HG02588 (cell line): Measurements from ENCODE around the gene RPL6.
"Not testable (repeated sequence)": the region's sequence is repeated elsewhere in the genome, so short reads cannot be mapped to it uniquely, and the experiment has no call there.

Experiments used
- ATAC-seq: cut with Tn5 transposase; IDR thresholded peaks from one replicate; pipeline ENCODE4 v1.9.1; 2021; ENCODE audit warnings: mild to moderate bottlenecking, moderate library complexity; ENCODE audit not compliant: unreplicated experiment

Gene RPL6

DNA sequence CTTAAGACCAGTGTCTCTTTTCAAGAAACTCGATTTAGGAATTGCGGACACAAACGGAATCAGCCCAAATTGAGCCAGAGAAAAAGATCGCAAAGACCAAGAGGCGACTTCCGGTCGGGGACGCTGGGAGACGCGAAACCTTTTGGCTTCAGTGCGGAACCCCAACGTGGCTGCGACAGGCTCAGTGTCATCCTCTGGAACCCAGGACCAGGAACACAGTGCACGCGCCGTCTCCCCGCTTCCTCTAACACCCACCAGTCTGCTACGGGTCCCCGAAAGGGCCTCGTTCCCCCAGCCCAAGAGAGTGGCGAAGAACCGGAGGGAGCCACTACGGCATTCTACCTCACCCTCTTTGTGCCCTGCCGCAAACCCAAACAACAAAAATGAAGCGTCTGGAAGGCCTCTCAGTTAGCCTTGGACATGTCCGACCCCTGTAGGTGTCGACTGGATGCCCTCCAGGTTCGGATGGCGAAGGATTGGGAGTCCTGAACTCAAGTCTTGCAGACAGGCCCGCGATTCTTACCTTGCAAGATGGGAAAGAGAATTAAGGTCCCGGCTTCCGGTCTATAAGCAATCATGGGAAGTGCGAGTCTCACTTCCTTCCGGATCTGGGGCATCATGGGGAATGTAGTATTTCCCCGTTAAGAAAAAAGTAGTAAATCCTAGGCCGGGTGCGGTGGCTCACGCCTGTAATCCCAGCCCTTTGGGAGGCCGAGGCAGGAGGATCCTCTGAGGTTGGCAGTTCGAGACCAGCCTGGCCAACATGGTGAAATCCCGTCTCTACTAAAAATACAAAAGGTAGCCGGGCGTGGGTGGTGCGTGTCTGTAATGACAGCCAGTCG is at the start of gene RPL6:
TSS of gene RPL6 (minus strand) at position 542 of the 842 bp plus-strand sequence. CDS start 949 bp downstream, outside the sequence.
- peak; percentile 83 for ATAC-seq

DNA sequence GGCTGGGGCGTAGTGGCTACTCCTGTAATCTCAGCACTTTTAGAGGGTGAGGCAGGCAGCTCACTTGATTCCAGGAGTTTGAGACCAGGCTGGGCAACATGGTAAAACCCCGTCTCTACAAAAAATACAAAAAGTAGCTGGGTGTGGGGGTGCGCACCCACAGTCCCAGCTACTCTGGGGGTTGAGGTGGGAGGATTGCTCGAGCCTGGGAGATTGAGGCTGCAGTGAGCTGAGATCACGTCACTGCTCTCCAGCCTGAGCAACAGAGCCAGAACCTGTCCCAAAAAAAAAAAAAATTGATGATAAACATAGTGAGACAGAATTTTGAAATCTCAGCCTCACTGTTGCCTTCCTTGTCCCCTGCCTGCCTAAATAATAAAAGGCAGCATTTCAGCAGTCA is 49.3 kb upstream of the RPL6 start:
- ATAC-seq, result no peak

DNA sequence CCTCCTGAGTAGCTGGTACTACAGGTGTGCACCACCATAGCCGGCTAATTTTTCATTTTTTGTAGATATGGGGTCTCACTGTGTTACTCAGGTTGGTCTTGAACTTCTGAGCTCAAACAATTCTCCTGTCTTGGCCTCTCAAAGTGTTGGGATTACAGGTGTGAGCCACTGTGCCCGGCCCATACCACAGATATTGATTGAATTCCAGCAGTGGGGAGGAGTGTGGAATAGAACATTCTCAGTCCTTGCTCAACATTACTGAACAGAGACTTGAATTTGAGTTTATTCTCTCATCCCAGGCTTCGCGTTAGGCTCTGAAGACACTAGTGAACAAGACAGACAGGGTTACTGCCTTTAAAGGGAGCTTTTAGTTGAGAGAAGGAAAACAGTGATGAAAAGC is 48.9 kb upstream of the RPL6 start:
- no peak for ATAC-seq

DNA sequence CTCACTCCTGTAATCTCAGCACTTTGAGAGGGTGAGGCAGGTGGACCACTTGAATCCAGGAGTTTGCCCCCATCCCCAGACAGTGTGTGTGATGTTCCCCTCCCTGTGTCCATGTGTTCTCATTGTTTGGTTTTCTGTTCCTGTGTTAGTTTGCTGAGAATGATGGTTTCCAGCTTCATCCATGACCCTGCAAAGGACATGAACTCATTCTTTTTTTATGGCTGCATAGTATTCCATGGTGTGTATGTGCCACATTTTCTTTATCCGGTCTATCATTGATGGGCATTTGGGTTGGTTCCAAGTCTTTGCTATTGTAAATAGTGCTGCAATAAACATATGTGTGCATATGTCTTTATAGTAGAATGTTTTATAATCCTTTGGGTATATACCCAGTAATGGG is 47.7 kb upstream of the RPL6 start:
- not testable (repeated sequence) for ATAC-seq

DNA sequence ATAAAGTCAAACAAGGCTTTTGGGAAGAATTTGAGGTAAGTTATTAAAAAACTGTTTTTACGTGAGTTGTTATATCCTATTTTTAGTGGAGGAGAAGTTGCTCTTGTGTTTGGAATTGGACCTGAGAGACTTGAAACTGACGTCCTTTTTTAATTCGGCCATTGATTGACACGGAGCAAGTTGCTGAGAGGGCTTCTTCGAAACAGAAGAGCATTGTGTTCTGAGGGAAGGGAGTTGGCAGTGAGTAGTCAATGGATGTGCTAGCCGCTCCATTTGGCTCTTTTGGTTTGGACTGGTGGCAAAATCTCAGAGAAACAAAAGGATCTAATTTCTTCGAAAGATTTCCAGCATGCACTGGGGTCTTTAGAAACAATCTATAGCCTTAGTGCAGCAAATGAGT is 46.6 kb upstream of the RPL6 start:
- ATAC-seq, result no peak

DNA sequence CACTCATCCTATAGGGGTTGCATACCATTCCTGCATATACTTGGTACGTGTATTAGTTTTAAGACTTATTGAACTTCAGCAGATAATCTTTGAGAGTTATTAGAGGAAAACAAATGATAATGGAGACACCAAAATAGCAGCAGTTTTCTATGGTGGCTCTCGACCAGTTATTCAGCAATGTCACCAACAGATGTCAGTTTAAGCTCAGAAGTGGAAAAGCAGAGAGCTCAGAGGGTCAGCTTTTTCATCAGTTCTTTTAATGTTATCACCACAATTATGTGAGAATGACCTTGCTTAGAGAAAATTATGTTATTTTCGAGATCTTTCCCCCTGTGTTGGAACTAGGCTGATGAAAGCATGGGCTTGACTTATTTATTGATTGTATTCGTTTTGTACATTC is 41.3 kb upstream of the RPL6 start:
- ATAC-seq, result no peak

DNA sequence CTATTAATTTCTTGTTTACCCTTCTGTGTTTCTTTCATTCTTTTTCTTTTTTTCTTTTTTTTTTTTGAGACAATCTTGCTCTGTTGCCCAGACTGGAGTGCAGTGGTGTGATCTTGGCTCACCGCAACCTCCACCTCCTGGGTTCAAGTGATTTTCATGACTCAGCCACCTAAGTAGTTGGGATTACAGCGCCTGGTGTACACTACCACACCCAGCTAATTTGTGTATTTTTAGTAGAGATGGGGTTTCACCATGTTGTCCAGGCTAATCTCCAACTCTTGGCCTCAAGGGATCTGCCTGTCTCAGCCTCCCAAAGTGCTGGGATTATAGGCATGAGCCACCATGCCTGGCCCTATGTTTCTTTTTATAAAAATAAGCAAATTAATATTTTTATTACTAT is 38.8 kb upstream of the RPL6 start:
- ATAC-seq, result not testable (repeated sequence)

DNA sequence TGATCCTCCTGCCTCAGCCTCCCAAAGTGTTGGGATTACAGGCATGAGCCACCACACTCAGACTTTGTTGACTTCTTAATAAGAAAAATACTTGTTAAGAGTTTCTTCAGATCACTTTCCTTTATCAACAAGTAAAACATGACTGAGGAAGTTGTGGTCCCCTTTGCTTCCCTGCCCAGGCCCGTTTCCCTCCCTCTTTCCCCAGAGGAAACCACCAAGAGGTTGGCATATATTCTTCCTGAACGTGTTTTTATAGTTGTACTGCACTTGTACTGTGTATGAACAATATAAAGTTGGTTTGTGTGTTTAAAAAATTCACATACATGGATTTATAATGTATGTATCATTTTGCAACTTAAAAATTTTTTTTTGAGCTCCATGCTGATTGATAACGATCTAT is 37.7 kb upstream of the RPL6 start:
- no peak for ATAC-seq

DNA sequence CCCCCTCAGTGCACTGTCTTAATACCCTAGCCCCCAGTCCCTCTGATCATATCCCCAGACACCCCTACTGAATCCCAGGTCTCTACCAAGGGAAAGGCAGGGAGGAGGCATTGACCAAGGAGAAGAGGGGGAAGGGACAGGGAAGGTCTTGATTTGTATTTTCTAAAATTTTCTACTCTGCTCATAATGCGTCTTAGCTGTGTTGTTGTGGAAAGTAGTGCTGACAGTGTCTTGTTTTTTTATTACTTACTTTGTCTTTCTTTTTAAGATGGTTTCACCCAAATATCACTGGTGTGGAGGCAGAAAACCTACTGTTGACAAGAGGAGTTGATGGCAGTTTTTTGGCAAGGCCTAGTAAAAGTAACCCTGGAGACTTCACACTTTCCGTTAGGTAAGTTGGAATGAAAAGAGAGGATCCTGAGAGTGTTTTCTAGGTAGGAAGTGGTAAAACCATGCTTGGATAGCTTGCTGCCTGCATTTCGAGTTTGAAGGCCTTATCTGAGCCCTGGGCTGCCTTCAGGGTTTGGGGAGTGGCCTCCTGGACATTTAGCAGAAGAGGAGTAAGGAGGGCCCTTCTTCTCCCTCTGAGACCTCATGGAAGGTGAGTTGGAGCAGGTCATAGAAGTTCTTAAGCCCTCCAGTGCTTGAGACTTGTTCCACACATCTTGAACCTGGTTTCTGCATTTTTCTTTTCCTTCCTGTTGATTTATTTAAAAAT is 36.8 kb upstream of the RPL6 start:
- no peak for ATAC-seq

DNA sequence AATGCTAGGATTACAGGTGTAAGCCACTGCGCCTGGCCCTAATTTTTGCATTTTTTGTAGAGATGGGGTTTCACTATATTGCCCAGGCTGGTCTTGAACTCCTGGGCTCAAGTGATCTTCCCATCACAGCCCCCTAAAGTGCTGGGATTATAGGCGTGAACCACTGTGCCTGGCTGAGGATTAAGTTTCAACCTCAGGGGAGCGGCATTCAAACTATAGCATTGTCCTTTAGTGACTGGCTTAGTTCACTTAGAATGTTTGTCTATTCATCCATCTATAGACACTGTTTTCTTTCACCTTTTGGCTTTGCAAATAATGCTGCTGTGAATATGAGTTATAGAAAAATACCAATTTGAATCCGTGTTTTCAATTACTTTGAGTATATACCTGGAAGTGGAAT is 34.5 kb upstream of the RPL6 start:
- ATAC-seq, result no peak

DNA sequence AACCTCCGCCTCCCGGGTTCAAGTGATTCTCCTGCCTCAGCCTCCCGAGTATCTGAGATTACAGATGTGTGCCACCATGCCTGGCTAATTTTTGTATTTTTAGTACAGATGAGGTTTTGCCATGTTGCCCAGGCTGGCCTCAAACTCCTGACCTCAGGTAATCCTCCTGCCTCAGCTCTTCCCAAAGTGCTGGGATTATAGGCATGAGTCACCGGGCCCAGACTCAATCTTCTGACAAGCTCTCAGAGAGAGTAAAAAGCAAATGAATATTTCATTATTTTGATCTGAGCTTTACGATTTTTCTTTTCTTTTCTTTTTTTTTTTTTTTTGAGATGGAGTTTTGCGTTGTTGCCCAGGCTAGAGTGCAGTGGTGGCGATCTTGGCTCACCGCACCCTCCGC is 31.2 kb upstream of the RPL6 start:
- not testable (repeated sequence) for ATAC-seq

DNA sequence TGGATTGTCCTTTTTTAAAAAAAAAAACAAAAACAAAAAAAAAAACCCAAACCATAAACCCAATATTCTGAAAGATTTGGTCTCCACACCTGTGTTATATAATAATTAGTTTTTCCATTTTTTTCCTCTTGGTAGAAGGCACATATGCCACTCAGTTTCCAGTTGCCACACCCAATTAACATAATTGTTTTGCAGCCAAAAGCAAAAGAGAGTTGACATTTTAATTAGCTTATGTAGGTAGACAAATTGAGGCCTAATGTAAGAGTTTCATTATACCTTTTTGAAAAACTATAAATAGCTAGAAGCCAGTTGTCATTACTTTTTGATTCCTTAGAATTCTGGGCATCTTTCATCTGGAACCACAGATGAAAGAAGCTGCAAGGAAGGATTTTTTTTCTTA is 30.4 kb upstream of the RPL6 start:
- ATAC-seq, result no peak

DNA sequence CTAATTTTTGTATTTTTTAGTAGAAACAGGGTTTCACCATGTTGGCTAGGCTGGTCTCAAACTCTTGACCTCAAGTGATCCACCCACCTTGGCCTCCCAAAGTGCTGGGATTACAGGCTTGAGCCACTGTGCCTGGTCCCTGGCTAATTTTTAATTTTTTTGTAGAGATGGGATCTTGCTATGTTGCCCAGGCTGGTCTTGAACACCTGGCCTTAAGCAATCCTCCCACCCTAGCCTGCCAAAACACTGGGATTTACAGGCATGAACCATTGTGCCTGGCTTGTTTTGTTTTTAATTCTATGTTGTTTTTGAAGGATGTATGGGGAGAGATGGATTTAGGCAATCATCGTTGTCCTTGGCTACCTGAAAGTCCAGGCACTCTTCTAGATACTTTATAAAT is 29.2 kb upstream of the RPL6 start:
- ATAC-seq, result not testable (repeated sequence)

DNA sequence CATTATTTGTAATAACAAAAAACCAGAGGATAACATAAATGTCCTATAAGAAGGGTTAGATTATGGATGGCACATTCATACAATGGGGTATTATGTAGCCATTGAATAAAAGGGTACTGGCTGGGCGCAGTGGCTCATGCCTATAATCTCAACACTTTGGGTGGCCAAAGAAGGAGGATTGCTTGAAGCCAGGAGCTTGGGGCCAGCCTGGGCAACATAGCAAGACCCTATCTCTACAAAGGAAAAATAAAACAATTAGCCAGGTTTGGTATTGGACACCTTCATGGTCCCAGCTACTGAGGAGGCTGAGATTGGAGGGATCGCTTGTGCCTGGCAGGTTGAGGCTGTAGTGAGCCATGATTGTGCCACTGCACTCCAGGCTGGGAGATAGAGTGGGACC is 24.1 kb upstream of the RPL6 start:
- ATAC-seq, result no peak

DNA sequence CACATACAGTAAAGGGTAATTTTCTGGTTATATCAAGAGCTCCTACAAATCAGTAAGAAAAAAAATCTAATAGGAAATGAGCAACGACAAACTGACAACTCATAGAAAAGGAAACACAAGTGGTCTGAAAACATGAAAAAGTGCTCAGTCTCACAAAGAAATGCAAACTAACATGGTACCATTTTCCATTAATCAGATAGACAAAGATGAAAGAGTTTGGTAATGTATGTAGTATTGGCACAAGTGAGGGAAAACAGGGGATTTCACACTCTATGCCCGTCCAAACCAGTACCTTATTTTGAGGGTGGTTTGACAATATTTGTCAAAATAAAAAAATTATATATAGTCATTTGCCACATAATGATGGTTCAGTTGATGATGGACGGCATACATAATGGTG is 22.6 kb upstream of the RPL6 start:
- ATAC-seq, result no peak

DNA sequence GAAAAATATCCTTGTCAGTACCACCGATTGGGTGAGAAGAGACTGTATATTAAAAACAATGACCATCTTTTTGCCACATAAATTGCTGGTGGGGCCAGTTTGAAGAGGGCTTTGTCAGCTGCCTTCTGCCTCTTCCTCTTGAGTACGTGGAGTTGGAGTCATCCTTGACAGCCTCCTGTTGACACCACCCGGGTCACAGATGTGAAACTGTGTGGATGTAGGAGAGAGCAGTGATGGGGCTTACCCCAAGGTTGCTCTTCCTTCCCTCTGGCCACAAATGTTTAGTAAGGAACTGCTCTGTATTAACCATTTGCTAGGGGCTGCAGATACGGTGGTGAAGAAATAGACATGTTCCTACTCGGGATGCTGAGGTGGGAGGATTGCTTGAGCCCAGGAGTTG is 21.5 kb upstream of the RPL6 start:
- ATAC-seq, result no peak

DNA sequence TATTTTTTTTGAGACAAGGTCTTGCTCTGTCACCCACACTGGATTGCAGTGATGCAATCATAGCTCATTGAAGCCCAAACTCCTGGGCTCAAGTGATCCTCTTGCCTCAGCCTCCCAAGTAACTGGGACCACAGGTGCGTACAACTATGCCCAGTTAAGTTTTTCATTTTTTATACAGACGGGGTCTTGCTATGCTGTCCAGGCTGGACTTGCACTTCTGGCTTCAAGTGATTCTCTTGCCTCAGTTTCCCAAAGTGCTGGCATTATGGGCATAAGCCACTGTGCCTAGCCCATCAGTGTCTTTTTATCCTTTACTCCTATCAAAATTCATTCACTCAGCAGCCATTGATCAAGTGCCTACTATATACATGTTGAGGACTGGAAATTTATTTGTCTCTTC is 18.4 kb upstream of the RPL6 start:
- no peak for ATAC-seq

DNA sequence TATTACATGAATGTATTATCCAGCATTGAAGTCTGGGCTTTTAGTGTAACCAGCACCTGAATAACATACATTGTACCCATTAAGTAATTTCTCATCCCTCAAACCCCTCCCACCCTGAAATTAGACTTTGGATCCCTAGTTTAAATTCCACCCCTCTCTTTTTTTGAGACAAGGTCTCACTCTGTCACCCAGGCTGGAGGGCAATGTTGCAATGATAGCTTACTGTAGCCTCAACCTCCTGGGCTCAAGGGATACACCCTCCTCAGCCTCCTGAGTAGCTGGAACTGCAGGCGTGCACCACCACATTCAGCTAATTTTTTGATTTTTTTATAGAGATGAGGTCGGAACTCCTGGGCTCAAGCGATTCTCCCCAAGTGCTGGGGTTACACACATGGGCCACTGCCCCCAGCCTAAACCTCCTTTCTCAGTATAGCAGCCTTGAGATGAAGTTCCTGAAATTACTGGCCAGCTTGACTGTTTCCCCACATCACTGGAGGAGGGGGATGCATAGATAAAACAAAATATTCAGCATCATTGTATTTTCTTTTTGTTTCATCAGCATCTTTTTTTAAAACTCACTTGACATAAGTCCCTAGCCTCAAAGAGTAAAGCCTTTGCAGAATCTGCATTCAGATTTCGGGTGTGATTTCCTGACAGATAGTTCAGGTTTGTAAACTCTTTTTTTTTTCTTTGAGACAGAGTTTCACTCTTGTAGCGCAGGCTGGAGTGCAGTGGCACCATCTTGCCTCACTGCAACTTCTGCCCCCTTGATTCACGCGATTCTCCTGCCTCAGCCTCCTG is 16.4 kb upstream of the RPL6 start:
- no peak for ATAC-seq

DNA sequence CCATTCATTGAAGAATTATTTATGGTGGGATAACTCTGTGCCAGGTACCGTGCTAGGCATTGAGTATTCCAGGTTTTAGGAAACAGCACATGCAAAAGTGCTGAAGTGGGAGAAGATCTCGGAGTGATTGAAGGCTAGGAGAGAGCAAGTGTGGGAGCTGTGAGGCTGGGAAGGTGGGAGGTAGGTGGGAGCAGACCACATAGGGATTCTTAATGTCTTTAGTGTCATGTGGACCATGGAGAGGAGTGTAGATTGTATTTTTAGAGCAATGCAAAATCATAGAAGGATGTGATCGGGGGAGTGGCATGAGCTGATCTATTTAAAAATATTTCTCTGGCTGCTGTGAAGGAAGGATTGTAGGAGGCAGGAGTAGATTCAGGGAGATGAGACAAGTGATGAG is 14.7 kb upstream of the RPL6 start:
- no peak for ATAC-seq

DNA sequence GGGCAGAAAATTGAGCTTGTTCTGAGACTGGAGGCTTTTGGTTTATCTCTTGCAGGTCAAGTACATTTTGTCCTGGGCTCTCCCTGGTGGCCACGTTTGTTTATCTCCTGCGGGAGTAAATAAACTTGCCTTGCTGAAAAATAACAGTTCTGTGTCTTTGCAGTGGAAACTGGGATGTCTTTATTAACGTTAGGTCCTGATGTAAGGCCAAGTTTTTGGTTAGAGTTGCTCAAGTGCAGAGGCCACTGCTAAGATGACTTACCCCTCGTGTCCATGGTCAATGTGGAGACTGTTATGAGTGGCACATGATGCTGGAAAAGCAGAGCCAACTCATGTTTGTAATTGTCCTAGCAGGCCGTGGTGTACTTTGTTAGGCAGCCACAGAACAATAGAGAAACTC is 13.1 kb upstream of the RPL6 start:
- ATAC-seq, result no peak

DNA sequence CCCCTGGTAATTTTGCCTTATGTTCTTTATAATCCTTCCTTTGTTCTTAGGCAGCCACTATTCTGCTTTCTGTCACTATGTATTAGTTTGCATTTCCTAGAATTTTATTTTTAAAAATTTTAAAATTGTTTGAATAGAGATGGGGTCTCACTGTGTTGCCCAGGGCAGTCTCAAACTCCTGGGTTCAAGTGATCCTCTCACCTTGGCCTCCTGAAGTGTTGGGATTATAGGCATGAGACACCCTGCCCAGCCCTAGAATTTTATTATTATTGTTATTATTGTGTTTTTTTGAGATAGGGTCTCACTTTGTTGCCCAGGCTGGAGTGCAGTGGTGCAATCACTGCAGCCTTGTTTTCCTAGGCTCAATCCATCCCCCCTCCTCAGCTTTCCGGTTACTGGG is 12.0 kb upstream of the RPL6 start:
- ATAC-seq, result no peak

DNA sequence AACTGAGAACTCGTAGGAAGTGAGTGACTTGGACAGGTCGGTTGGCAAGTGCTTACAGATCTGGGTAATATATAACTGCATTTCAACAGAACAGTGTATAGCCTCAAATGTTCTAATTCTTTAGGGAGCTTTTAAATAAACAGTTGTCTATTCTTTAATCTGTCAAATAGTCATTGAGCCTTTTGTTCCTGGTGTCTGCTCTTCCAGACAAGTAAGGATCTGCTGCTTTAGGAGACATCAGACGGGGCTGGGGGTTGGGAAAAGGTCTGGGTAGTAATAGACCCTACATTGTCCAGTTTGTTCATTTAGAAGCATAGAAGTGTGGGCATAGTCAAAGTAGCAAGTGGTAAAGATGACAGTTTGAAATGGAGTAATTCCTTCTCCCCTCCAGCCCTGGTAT is 11.3 kb upstream of the RPL6 start:
- ATAC-seq, result no peak
